ENCODE measurements around the gene ITGAE.

DNA sequence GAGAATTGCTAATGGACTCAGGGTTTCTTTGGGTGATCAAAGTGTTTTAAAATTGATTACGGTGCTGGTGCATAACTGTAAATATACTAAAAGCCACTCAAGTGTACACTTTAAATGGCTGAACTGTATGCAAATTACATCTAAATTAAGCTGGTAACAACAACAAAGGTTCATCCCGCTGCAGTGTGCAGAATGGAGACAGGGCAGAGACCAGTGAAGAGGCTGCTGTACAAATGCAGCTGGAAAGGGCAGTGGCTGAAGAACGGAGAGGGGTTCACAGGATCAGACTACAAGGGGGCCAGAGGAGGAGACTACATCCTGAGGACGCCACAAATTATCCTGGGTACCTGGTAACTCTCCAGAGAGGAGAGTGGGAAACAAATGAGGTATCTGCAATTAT is 9.0 kb upstream of the ITGAE start:
- TF ChIP-seq GATA2 (IDR thresholded peaks at IDR 0.05; ENCODE audit: low read depth, low read length) (no peak), GATA3 (IDR thresholded peaks at IDR 0.05; ENCODE audit: low read depth, low read length) (no peak)
